ENCODE measurements around the gene DMXL2. TPM values are rescaled to one million over a fixed set of nuclear protein-coding genes. Genes with fewer than 3 reads are reported as not detected.

DMXL2 gene
- total and polyA plus RNA-seq, 4 donors = 7.1 to 52.5 (median 19.4) TPM

- WGBS, 2 donors = 86 to 87% methylated on average over 2 of the region's 2 CpGs
- H3K4me1 ChIP-seq (ENCODE audit: control insufficient read depth in 1 of 2, insufficient read depth in 2 of 2, low read length in 2 of 2) = no peaks in the 10 kb centered on the region
- no peak overlapping the region for H3K4me3 ChIP-seq (ENCODE audit: low read length in 2 of 2)
- no peaks in the 10 kb centered on the region for H3K27me3 ChIP-seq (ENCODE audit: control insufficient read depth in 1 of 2, insufficient read depth in 2 of 2, low read length in 1 of 2)
- H3K9me3 ChIP-seq (ENCODE audit: control insufficient read depth, low read length) = no peaks in the 10 kb centered on the region
- ATAC-seq (ENCODE audit: low FRiP score) = no peak
- no peak overlapping the region for H3K27ac ChIP-seq (ENCODE audit: low read depth in 1 of 2, low read length in 2 of 2)
- no peaks in the 10 kb centered on the region for H3K36me3 ChIP-seq (ENCODE audit: control insufficient read depth in 1 of 2, insufficient read depth in 2 of 2, low read length in 1 of 2)
- DNase-seq = no peak
- intact Hi-C loops (cut with DNase I) = no loop called here
Measured at GRCh38 chr15:51589881-51590568, 32.5 kb downstream of the DMXL2 start.

GRCh38 chr15:51588966-51589365 lies 33.6 kb downstream of the DMXL2 start:
- H3K27ac ChIP-seq (ENCODE audit: low read depth in 1 of 2, low read length in 2 of 2) = no peak overlapping the region
- H3K4me1 ChIP-seq (ENCODE audit: control insufficient read depth in 1 of 2, insufficient read depth in 2 of 2, low read length in 2 of 2) = no peaks in the 10 kb centered on the region
- ATAC-seq (ENCODE audit: low FRiP score) = no peak
- no peak for DNase-seq
- no peaks in the 10 kb centered on the region for H3K27me3 ChIP-seq (ENCODE audit: control insufficient read depth in 1 of 2, insufficient read depth in 2 of 2, low read length in 1 of 2)
- 94 to 95% methylated on average over 3 of the region's 3 CpGs for WGBS, 2 donors
- no peaks in the 10 kb centered on the region for H3K9me3 ChIP-seq (ENCODE audit: control insufficient read depth, low read length)
- H3K4me3 ChIP-seq (ENCODE audit: low read length in 2 of 2) = no peak overlapping the region
- intact Hi-C loops (cut with DNase I) = no loop called here
- no peaks in the 10 kb centered on the region for H3K36me3 ChIP-seq (ENCODE audit: control insufficient read depth in 1 of 2, insufficient read depth in 2 of 2, low read length in 1 of 2)

GRCh38 chr15:51585986-51586385 lies 36.6 kb downstream of the DMXL2 start:
- no peaks in the 10 kb centered on the region for H3K4me1 ChIP-seq (ENCODE audit: control insufficient read depth in 1 of 2, insufficient read depth in 2 of 2, low read length in 2 of 2)
- no peaks in the 10 kb centered on the region for H3K27me3 ChIP-seq (ENCODE audit: control insufficient read depth in 1 of 2, insufficient read depth in 2 of 2, low read length in 1 of 2)
- H3K9me3 ChIP-seq (ENCODE audit: control insufficient read depth, low read length) = no peaks in the 10 kb centered on the region
- no peak for DNase-seq
- intact Hi-C loops (cut with DNase I) = no loop called here
- H3K36me3 ChIP-seq (ENCODE audit: control insufficient read depth in 1 of 2, insufficient read depth in 2 of 2, low read length in 1 of 2) = no peaks in the 10 kb centered on the region
- 77 to 81% methylated on average over 5 of the region's 5 CpGs for WGBS, 2 donors
- no peak overlapping the region for H3K27ac ChIP-seq (ENCODE audit: low read depth in 1 of 2, low read length in 2 of 2)
- no peak for ATAC-seq (ENCODE audit: low FRiP score)
- H3K4me3 ChIP-seq (ENCODE audit: low read length in 2 of 2) = no peak overlapping the region

- H3K27ac ChIP-seq (ENCODE audit: low read depth in 1 of 2, low read length in 2 of 2) = no peak overlapping the region
- H3K27me3 ChIP-seq (ENCODE audit: control insufficient read depth in 1 of 2, insufficient read depth in 2 of 2, low read length in 1 of 2) = no peaks in the 10 kb centered on the region
- H3K9me3 ChIP-seq (ENCODE audit: control insufficient read depth, low read length) = no peaks in the 10 kb centered on the region
- no peak overlapping the region for H3K4me3 ChIP-seq (ENCODE audit: low read length in 2 of 2)
- H3K36me3 ChIP-seq (ENCODE audit: control insufficient read depth in 1 of 2, insufficient read depth in 2 of 2, low read length in 1 of 2) = no peaks in the 10 kb centered on the region
- ATAC-seq (ENCODE audit: low FRiP score) = no peak
- DNase-seq = no peak
- H3K4me1 ChIP-seq (ENCODE audit: control insufficient read depth in 1 of 2, insufficient read depth in 2 of 2, low read length in 2 of 2) = no peaks in the 10 kb centered on the region
- intact Hi-C loops (cut with DNase I) = no loop called here
- WGBS, 2 donors = 93 to 97% methylated on average over 4 of the region's 4 CpGs
Measured at GRCh38 chr15:51580982-51581381, 41.6 kb downstream of the DMXL2 start.

- H3K36me3 ChIP-seq (ENCODE audit: control insufficient read depth in 1 of 2, insufficient read depth in 2 of 2, low read length in 1 of 2) = no peaks in the 10 kb centered on the region
- no peak for ATAC-seq (ENCODE audit: low FRiP score)
- intact Hi-C loops (cut with DNase I) = no loop called here
Measured at GRCh38 chr15:51580385-51580784, 42.2 kb downstream of the DMXL2 start.

GRCh38 chr15:51579012-51579411 lies 43.6 kb downstream of the DMXL2 start:
- DNase-seq = no peak
- H3K27ac ChIP-seq (ENCODE audit: low read depth in 1 of 2, low read length in 2 of 2) = no peak overlapping the region
- no peaks in the 10 kb centered on the region for H3K9me3 ChIP-seq (ENCODE audit: control insufficient read depth, low read length)
- ATAC-seq (ENCODE audit: low FRiP score) = no peak
- no peaks in the 10 kb centered on the region for H3K27me3 ChIP-seq (ENCODE audit: control insufficient read depth in 1 of 2, insufficient read depth in 2 of 2, low read length in 1 of 2)
- H3K4me1 ChIP-seq (ENCODE audit: control insufficient read depth in 1 of 2, insufficient read depth in 2 of 2, low read length in 2 of 2) = no peaks in the 10 kb centered on the region
- 96 to 99% methylated on average over 2 of the region's 2 CpGs for WGBS, 2 donors
- H3K4me3 ChIP-seq (ENCODE audit: low read length in 2 of 2) = no peak overlapping the region
- intact Hi-C loops (cut with DNase I) = no loop called here
- no peaks in the 10 kb centered on the region for H3K36me3 ChIP-seq (ENCODE audit: control insufficient read depth in 1 of 2, insufficient read depth in 2 of 2, low read length in 1 of 2)

More at GRCh38 chr15:51580385-51580784, 42.2 kb downstream of the DMXL2 start:
- Histone ChIP-seq H3K4me3 (ENCODE audit: low read length in 2 of 2) (no peak overlapping the region), H3K9me3 (ENCODE audit: control insufficient read depth, low read length) (no peaks in the 10 kb centered on the region), H3K27me3 (ENCODE audit: control insufficient read depth in 1 of 2, insufficient read depth in 2 of 2, low read length in 1 of 2) (no peaks in the 10 kb centered on the region), H3K27ac (ENCODE audit: low read depth in 1 of 2, low read length in 2 of 2) (no peak overlapping the region), H3K4me1 (ENCODE audit: control insufficient read depth in 1 of 2, insufficient read depth in 2 of 2, low read length in 2 of 2) (no peaks in the 10 kb centered on the region)
- WGBS, 2 donors = 92 to 93% methylated on average over 2 of the region's 2 CpGs
- DNase-seq = no peak

- DNase-seq = no peak
- no peak overlapping the region for H3K27ac ChIP-seq (ENCODE audit: low read depth in 1 of 2, low read length in 2 of 2)
- H3K36me3 ChIP-seq (ENCODE audit: control insufficient read depth in 1 of 2, insufficient read depth in 2 of 2, low read length in 1 of 2) = no peaks in the 10 kb centered on the region
- no peaks in the 10 kb centered on the region for H3K4me1 ChIP-seq (ENCODE audit: control insufficient read depth in 1 of 2, insufficient read depth in 2 of 2, low read length in 2 of 2)
- H3K4me3 ChIP-seq (ENCODE audit: low read length in 2 of 2) = no peak overlapping the region
- ATAC-seq (ENCODE audit: low FRiP score) = no peak
- WGBS, 2 donors = 13 to 20% methylated on average over 1 of the region's 1 CpG
- no peaks in the 10 kb centered on the region for H3K27me3 ChIP-seq (ENCODE audit: control insufficient read depth in 1 of 2, insufficient read depth in 2 of 2, low read length in 1 of 2)
- no peaks in the 10 kb centered on the region for H3K9me3 ChIP-seq (ENCODE audit: control insufficient read depth, low read length)
- intact Hi-C loops (cut with DNase I) = no loop called here
Measured at GRCh38 chr15:51577636-51578304, 44.8 kb downstream of the DMXL2 start.

GRCh38 chr15:51576911-51577500 lies 45.6 kb downstream of the DMXL2 start:
- H3K27ac ChIP-seq (ENCODE audit: low read depth in 1 of 2, low read length in 2 of 2) = no peak overlapping the region
- intact Hi-C loops (cut with DNase I) = no loop called here
- DNase-seq = no peak
- H3K27me3 ChIP-seq (ENCODE audit: control insufficient read depth in 1 of 2, insufficient read depth in 2 of 2, low read length in 1 of 2) = no peaks in the 10 kb centered on the region
- WGBS, 2 donors = 92 to 93% methylated on average over 2 of the region's 2 CpGs
- no peak overlapping the region for H3K4me3 ChIP-seq (ENCODE audit: low read length in 2 of 2)
- H3K4me1 ChIP-seq (ENCODE audit: control insufficient read depth in 1 of 2, insufficient read depth in 2 of 2, low read length in 2 of 2) = no peaks in the 10 kb centered on the region
- no peaks in the 10 kb centered on the region for H3K36me3 ChIP-seq (ENCODE audit: control insufficient read depth in 1 of 2, insufficient read depth in 2 of 2, low read length in 1 of 2)
- ATAC-seq (ENCODE audit: low FRiP score) = peak; percentile 80
- H3K9me3 ChIP-seq (ENCODE audit: control insufficient read depth, low read length) = no peaks in the 10 kb centered on the region
